RWPE1 (cell line): ENCODE measurements around the gene RERE.

Experiments
- CTCF ChIA-PET: fragments of 350-600 bp; sonication (Branson Sonifier 250); formaldehyde crosslinking; extraction: SDS; loops from one replicate; lab custom pipeline; 2021; lab: Yijun Ruan, JAX
- POLR2A ChIA-PET: fragments of 400-600 bp; formaldehyde crosslinking; extraction: SDS; loops from one replicate; lab custom pipeline; 2020; ENCODE audit warnings: antibody characterized with exemption; ENCODE audit not compliant: low non-redundant PET; lab: Yijun Ruan, JAX
- DNase-seq: peaks from one replicate; pipeline ENCODE4 v3.0.0; 2012; ENCODE audit warnings: low spot score
- H3K27ac ChIP-seq: fragments of 450-650 bp; 2 replicates; pipeline ENCODE4 v1.5.1; 2017
- TF ChIP-seq, protein P1 (sequence below): fragments of 450-650 bp; conservative IDR thresholded peaks from 2 replicates; pipeline ENCODE4 v1.5.1; 2017; ENCODE audit warnings: low read depth, mild to moderate bottlenecking

Gene RERE

GRCh38 chr1:8544644-8545043, 272.8 kb downstream of the RERE start:
- TF ChIP-seq, protein P1, sequence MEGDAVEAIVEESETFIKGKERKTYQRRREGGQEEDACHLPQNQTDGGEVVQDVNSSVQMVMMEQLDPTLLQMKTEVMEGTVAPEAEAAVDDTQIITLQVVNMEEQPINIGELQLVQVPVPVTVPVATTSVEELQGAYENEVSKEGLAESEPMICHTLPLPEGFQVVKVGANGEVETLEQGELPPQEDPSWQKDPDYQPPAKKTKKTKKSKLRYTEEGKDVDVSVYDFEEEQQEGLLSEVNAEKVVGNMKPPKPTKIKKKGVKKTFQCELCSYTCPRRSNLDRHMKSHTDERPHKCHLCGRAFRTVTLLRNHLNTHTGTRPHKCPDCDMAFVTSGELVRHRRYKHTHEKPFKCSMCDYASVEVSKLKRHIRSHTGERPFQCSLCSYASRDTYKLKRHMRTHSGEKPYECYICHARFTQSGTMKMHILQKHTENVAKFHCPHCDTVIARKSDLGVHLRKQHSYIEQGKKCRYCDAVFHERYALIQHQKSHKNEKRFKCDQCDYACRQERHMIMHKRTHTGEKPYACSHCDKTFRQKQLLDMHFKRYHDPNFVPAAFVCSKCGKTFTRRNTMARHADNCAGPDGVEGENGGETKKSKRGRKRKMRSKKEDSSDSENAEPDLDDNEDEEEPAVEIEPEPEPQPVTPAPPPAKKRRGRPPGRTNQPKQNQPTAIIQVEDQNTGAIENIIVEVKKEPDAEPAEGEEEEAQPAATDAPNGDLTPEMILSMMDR: no peak
- ChIA-PET CTCF (no interaction called here), POLR2A (no interaction called here)
- H3K27ac ChIP-seq: no peak overlapping the region
- no peak for DNase-seq

GRCh38 chr1:8543965-8544364, 273.5 kb downstream of the RERE start:
- TF ChIP-seq, protein P1: no peak
- no peak for DNase-seq
- CTCF ChIA-PET: interaction anchor here (0.6 kb wide), 1 partner anchor 939 kb away, joined by 3 read pairs; no protein-coding TSS in a partner anchor
- POLR2A ChIA-PET: no interaction called here
- no peak overlapping the region for H3K27ac ChIP-seq

GRCh38 chr1:8541961-8542521, 275.4 kb downstream of the RERE start:
- POLR2A ChIA-PET: no interaction called here
- DNase-seq: no peak
- CTCF ChIA-PET: no interaction called here
- H3K27ac ChIP-seq: no peak overlapping the region
- TF ChIP-seq, protein P1: no peak

DNA sequence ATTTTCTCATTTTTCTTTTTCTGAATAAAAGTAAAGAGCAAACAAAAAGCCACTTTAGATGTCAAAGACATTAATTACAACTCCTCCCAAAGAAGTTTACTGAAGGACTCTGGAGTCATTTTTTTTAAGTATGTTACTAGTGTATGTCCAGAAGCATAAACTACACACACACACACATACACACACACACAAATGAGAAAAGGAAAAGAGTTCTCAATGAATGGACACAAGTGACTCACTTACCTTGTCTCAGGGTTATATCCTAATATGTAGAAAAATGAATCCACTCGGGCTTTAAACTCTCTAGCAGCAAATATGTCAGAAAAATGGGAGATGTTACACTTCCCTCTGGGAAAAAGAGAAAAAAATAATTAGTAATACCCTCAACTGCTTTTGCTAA, 276.5 kb downstream of the RERE start:
- H3K27ac ChIP-seq: no peak overlapping the region
- TF ChIP-seq, protein P1: no peak
- ChIA-PET CTCF (no interaction called here), POLR2A (no interaction called here)
- DNase-seq: no peak

DNA sequence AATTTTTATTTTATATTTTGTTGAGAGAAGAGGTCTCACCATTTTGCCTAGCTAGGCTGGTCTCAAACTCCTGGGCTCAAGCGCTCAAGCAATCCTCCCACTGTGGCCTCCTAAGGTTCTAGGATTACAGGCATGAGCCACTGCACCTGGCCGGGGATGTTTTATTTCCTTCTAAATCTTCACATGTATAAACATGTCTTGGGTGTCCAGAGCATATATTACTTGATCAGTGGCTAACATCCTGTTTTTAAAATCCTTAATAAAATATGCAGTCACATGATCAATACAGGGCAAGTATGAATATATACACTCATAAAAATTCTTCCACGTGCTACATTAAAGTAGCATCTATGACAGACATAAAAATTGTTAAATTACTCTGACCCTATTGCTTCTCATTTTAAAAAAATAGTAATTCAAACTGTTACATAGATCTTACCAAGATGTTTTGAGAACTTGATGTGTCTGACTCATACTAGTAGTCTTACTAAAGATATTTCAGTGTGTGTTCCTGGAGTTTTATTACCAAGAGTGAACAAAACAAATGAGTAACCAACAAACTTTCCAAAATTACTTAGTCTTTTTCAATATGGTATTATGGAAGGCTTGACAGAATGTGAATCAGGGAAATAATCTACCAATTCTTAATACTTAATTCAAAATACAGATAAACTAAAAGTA, 277.0 kb downstream of the RERE start:
- POLR2A ChIA-PET: no interaction called here
- peak; percentile 57 for DNase-seq
- H3K27ac ChIP-seq: peak overlapping the region; percentile 92
- TF ChIP-seq, protein P1: no peak
- CTCF ChIA-PET: interaction anchor here (0.6 kb wide), 1 partner anchor 54 kb away, joined by 4 read pairs; no protein-coding TSS in a partner anchor

DNA sequence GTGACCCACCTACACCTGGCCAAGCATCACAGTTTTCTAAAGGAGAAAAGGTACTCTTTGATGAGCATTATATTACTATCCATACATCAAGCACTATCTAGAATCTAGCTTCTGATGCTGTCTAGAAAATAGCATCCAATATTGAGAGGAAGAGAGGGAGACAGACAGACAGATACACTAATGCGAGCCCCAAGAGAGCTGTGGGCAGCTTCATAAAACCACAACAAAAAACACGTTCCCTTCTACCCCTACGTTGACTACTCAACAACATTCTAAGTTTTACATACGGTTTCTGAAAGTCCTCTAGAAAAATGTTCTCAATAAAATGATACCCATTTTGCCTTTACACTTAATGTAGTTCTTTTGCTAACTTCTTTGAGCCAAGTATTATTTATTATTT, 277.8 kb downstream of the RERE start:
- CTCF ChIA-PET: interaction anchor here (0.6 kb wide), 2 partner anchors 55 to 196 kb away, joined by 4 read pairs; no protein-coding TSS in a partner anchor

More for the DNA sequence above, 277.8 kb downstream of the RERE start:
- peak overlapping the region; percentile 92 for H3K27ac ChIP-seq
- TF ChIP-seq, protein P1: no peak
- DNase-seq: no peak
- POLR2A ChIA-PET: no interaction called here
